HEK293T (cell line): ENCODE data around the gene VARS2.

Experiments
- BHLHE40 ChIP-seq: fragments of 450-650 bp; IDR thresholded peaks from 2 replicates; pipeline ENCODE4 v1.6.1; 2016; ENCODE audit warnings: mild to moderate bottlenecking, moderate library complexity, borderline replicate concordance
- FOXK2 ChIP-seq: fragments of 450-650 bp; IDR thresholded peaks from 2 replicates; pipeline ENCODE4 v1.6.1; 2016; ENCODE audit warnings: mild to moderate bottlenecking
- FOXM1 ChIP-seq: fragments of 450-650 bp; IDR thresholded peaks from 2 replicates; pipeline ENCODE4 v1.6.1; 2017; ENCODE audit warnings: mild to moderate bottlenecking, borderline replicate concordance
- LEF1 ChIP-seq: fragments of 450-650 bp; IDR thresholded peaks from 2 replicates; pipeline ENCODE4 v1.6.1; 2017; ENCODE audit warnings: mild to moderate bottlenecking, borderline replicate concordance
- NFRKB ChIP-seq: fragments of 450-650 bp; IDR thresholded peaks from 2 replicates; pipeline ENCODE4 v1.6.1; 2016; ENCODE audit warnings: mild to moderate bottlenecking, moderate library complexity
- SUZ12 ChIP-seq: fragments of 450-650 bp; IDR thresholded peaks from 2 replicates; pipeline ENCODE4 v1.6.1; 2016; ENCODE audit warnings: mild to moderate bottlenecking

DNA sequence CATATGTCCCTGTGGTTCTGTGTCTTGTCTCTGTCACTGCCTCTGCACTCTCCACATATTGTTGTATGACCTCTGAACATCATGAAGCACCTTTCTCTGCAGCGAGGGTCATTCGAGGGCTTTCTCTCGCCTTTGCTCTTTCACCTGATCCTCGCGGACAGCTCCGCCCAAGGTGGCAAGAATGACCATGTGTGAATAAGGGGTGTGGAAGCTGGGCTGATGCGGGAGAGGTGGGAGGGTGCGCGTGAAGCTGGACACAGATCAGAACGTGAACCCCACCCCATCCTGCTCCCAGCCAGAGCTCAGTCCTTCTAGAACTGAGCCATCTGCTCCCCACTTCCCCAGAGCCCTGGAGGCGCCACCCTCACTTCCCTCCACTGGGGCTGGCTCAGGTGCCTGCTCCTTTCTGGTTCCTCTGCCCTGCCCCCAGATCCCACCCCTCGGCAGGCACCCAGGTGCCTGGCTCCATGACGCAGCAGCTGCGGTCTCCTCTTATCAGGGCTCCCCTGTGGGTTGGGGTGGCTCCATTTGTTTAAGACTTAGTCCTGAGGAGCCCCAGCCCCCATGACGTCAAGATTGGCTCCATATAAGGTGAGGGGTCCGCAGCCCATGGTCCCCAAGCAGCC lies 26.4 kb downstream of the VARS2 start, which contains the start of gene MUCL3:
- TF ChIP-seq NFRKB: no peak
- no peak for TF ChIP-seq FOXK2
- no peak for TF ChIP-seq BHLHE40
- TF ChIP-seq FOXM1: no peak
- TF ChIP-seq SUZ12: no peak
- no peak for TF ChIP-seq LEF1
